GM19324 (cell line): Measurements from ENCODE around the gene RASAL3.
A peak's percentile ranks its signal among the peaks of the same experiment; 100 is the strongest.

Experiments used
- ATAC-seq: cut with Tn5 transposase; IDR thresholded peaks from one replicate; pipeline ENCODE4 v1.9.1; 2021; ENCODE audit warnings: mild to moderate bottlenecking, moderate library complexity; ENCODE audit not compliant: unreplicated experiment, low FRiP score

The RASAL3 gene

GRCh38 chr19:15436826-15437110 lies 27.6 kb downstream of the RASAL3 start:
- ATAC-seq = no peak

GRCh38 chr19:15436012-15436825 lies 28.1 kb downstream of the RASAL3 start:
- ATAC-seq = no peak

GRCh38 chr19:15433519-15434069 lies 30.8 kb downstream of the RASAL3 start:
- ATAC-seq = no peak

- ATAC-seq = peak; percentile 78
Observed at GRCh38 chr19:15432629-15433518, 31.5 kb downstream of the RASAL3 start.

- no peak for ATAC-seq
Observed at GRCh38 chr19:15432018-15432494, 32.3 kb downstream of the RASAL3 start.

- no peak for ATAC-seq
Observed at GRCh38 chr19:15431396-15432017, 32.8 kb downstream of the RASAL3 start.

GRCh38 chr19:15430526-15431120 lies 33.7 kb downstream of the RASAL3 start:
- ATAC-seq = no peak

- ATAC-seq = no peak
Observed at GRCh38 chr19:15429825-15430467, 34.4 kb downstream of the RASAL3 start.

- ATAC-seq = no peak
Observed at GRCh38 chr19:15428956-15429824, 35.2 kb downstream of the RASAL3 start.

GRCh38 chr19:15427991-15428471 lies 36.3 kb downstream of the RASAL3 start:
- ATAC-seq = no peak

- ATAC-seq = no peak
Observed at GRCh38 chr19:15427350-15427700, 37.0 kb downstream of the RASAL3 start.

- ATAC-seq = no peak
Observed at GRCh38 chr19:15426485-15427349, 37.6 kb downstream of the RASAL3 start.

- ATAC-seq = no peak
Observed at GRCh38 chr19:15425321-15425950, 38.9 kb downstream of the RASAL3 start.

GRCh38 chr19:15424692-15425272 lies 39.6 kb downstream of the RASAL3 start:
- no peak for ATAC-seq

GRCh38 chr19:15424121-15424520 lies 40.2 kb downstream of the RASAL3 start:
- ATAC-seq = no peak

- ATAC-seq = no peak
Observed at GRCh38 chr19:15423130-15423529, 41.2 kb downstream of the RASAL3 start.
